PC-3 (cell line): Measurements from ENCODE around the gene MRPL30. TPM values are rescaled to one million over a fixed set of nuclear protein-coding genes. Genes with fewer than 3 reads are reported as not detected.
A peak's percentile ranks its signal among the peaks of the same experiment; 100 is the strongest.

Experiments
- ATAC-seq: fragments of 200-7000 bp; cut with Tn5 transposase; 2 replicates; pipeline ENCODE4 v1.9.1; 2020; ENCODE audit warnings: mild to moderate bottlenecking, moderate library complexity
- BruUV-seq: library from RNA; stranded (reverse); fragments of 400-500 nt; replicated peaks from 2 replicates; lab custom pipeline; 2021; lab: Mats Ljungman, UMichigan
- CTCF ChIA-PET: fragments of 300-600 bp; sonication (Branson Sonifier 250); formaldehyde crosslinking; loops from one replicate; lab custom pipeline; 2022; ENCODE audit warnings: antibody characterized with exemption; lab: Charles Lee
- POLR2A ChIA-PET: fragments of 300-600 bp; sonication (Branson Sonifier 250); formaldehyde crosslinking; loops from one replicate; lab custom pipeline; 2022; ENCODE audit warnings: antibody characterized with exemption; ENCODE audit not compliant: unreplicated experiment; lab: Charles Lee
- DNase-seq: peaks from one replicate; pipeline ENCODE4 v3.0.0-alpha.2; 2015
- H2AFZ ChIP-seq: fragments of 300-600 bp; sonication (generic); 2 replicates; pipeline ENCODE4 v1.6.0; 2016; ENCODE audit warnings: antibody characterized with exemption, low read length
- H3F3A ChIP-seq: fragments of 300-600 bp; sonication (generic); one replicate; pipeline ENCODE4 v1.6.0; 2017; ENCODE audit warnings: antibody characterized with exemption, low read length, control low read depth, mild to moderate bottlenecking; ENCODE audit not compliant: unreplicated experiment
- H3K27ac ChIP-seq: fragments of 300-600 bp; sonication (generic); 2 replicates; pipeline ENCODE4 v1.5.1; 2016; ENCODE audit warnings: mild to moderate bottlenecking, low read length
- H3K27me3 ChIP-seq: fragments of 300-600 bp; sonication (generic); 2 replicates; pipeline ENCODE4 v1.6.1; 2016; ENCODE audit warnings: low read length, mixed read lengths
- H3K36me3 ChIP-seq: fragments of 300-600 bp; sonication (generic); 2 replicates; pipeline ENCODE4 v1.6.1; 2016; ENCODE audit warnings: low read depth, mixed run types, low read length, mixed read lengths
- H3K4me1 ChIP-seq: fragments of 300-600 bp; sonication (generic); 2 replicates; pipeline ENCODE4 v1.5.1; 2016; ENCODE audit warnings: low read length; ENCODE audit not compliant: insufficient read depth
- H3K4me2 ChIP-seq: fragments of 300-600 bp; sonication (generic); 2 replicates; pipeline ENCODE4 v1.6.0; 2016; ENCODE audit warnings: low read length
- H3K4me3 ChIP-seq: fragments of 300-600 bp; sonication (generic); 2 replicates; pipeline ENCODE4 v1.5.1; 2016; ENCODE audit warnings: mild to moderate bottlenecking, low read length, mixed read lengths
- H3K79me2 ChIP-seq: fragments of 300-600 bp; sonication (generic); 2 replicates; pipeline ENCODE4 v1.6.1; 2017; ENCODE audit warnings: low read length, mixed read lengths
- H3K9ac ChIP-seq: fragments of 300-600 bp; sonication (generic); 2 replicates; pipeline ENCODE4 v1.6.0; 2016; ENCODE audit warnings: mild to moderate bottlenecking, low read length
- H3K9me2 ChIP-seq: fragments of 300-600 bp; sonication (generic); replicated peaks from 2 replicates; pipeline ENCODE4 v1.6.1; 2016; ENCODE audit warnings: mixed run types, low read length, mixed read lengths
- H3K9me3 ChIP-seq: fragments of 300-600 bp; sonication (generic); 2 replicates; pipeline ENCODE4 v1.6.1; 2016; ENCODE audit warnings: low read length, mixed read lengths
- H4K20me1 ChIP-seq: fragments of 300-600 bp; sonication (generic); 2 replicates; pipeline ENCODE4 v1.6.1; 2016; ENCODE audit warnings: low read length, mixed read lengths
- CTCF ChIP-seq: fragments of 300-600 bp; sonication (generic); conservative IDR thresholded peaks from 2 replicates; pipeline ENCODE4 v1.5.1; 2017; ENCODE audit warnings: antibody characterized with exemption, low read depth, mild to moderate bottlenecking, low read length
- EZH2 ChIP-seq: fragments of 300-600 bp; sonication (generic); IDR thresholded peaks from one replicate; pipeline ENCODE4 v1.6.1; 2017; ENCODE audit warnings: antibody characterized with exemption, mild to moderate bottlenecking, low read length; ENCODE audit not compliant: unreplicated experiment
- EZH2phosphoT487 ChIP-seq: fragments of 300-600 bp; sonication (generic); IDR thresholded peaks from 2 replicates; pipeline ENCODE4 v1.6.1; 2018; ENCODE audit warnings: mild to moderate bottlenecking, antibody characterized with exemption, low read length, borderline replicate concordance
- intact Hi-C: fragments of 100-400 bp; cut with micrococcal nuclease; formaldehyde crosslinking; loops from 2 replicates; pipeline ENCODE4 v1.9.0; 2023
- total RNA-seq: library from RNA; depleted of rRNA; stranded (reverse); fragments of >200 nt; gene quantifications from 2 replicates; pipeline ENCODE4 v1.2.3, GENCODE V29; 2014

The MRPL30 gene
- total RNA-seq, 1 experiment from 2014 or later = 39.7 TPM

GRCh38 chr2:99198103-99198841 lies 17.3 kb downstream of the MRPL30 start:
- no peak overlapping the region for H3K4me3 ChIP-seq
- TF ChIP-seq EZH2phosphoT487 (no peak), EZH2 (no peak), CTCF (no peak; the same call in 1 of the 2 replicates)
- H3K36me3 ChIP-seq = peaks cover 29% of the 10 kb centered on the region
- no peaks in the 10 kb centered on the region for H3F3A ChIP-seq
- no peak overlapping the region for H3K4me2 ChIP-seq
- DNase-seq (peak; percentile 28), ATAC-seq (peak; percentile 53)
- no peaks in the 10 kb centered on the region for H3K27me3 ChIP-seq
- CTCF ChIA-PET = no interaction called here
- POLR2A ChIA-PET = interaction anchor here (0.6 kb wide), 1 partner anchor 164 kb away, joined by 6 read pairs; no protein-coding TSS in a partner anchor
- H3K9ac ChIP-seq = no peak overlapping the region
- no peak overlapping the region for H3K27ac ChIP-seq
- no peak overlapping the region for H2AFZ ChIP-seq
- no peaks in the 10 kb centered on the region for H3K4me1 ChIP-seq
- no peaks in the 10 kb centered on the region for H4K20me1 ChIP-seq
- no peaks in the 10 kb centered on the region for H3K9me3 ChIP-seq
- intact Hi-C loops = no loop called here
- H3K9me2 ChIP-seq = no peaks in the 10 kb centered on the region
- no TSS peak for BruUV-seq
- H3K79me2 ChIP-seq = no peaks in the 10 kb centered on the region

GRCh38 chr2:99200076-99200800 lies 19.3 kb downstream of the MRPL30 start:
- POLR2A ChIA-PET = no interaction called here
- no peak for ATAC-seq
- no TSS peak for BruUV-seq
- Histone ChIP-seq H3K9ac (no peak overlapping the region), H3K9me3 (0 out of 2 replicates have a peak, but pooled peaks cover 4% of the 10 kb centered on the region), H3K4me3 (no peak overlapping the region), H3K9me2 (no peaks in the 10 kb centered on the region), H3K27me3 (no peaks in the 10 kb centered on the region), H3K79me2 (no peaks in the 10 kb centered on the region), H3K36me3 (peaks cover 24% of the 10 kb centered on the region), H3K27ac (no peak overlapping the region), H2AFZ (no peak overlapping the region), H3K4me2 (no peak overlapping the region), H3F3A (no peaks in the 10 kb centered on the region), H4K20me1 (no peaks in the 10 kb centered on the region), H3K4me1 (no peaks in the 10 kb centered on the region)
- DNase-seq = no peak
- intact Hi-C loops = no loop called here
- CTCF ChIA-PET = no interaction called here
- TF ChIP-seq EZH2 (no peak), EZH2phosphoT487 (no peak), CTCF (no peak)
